ENCODE data around the gene RANBP10.
"Not testable (repeated sequence)": the region's sequence is repeated elsewhere in the genome, so short reads cannot be mapped to it uniquely, and the experiment has no call there.

RANBP10 gene

GRCh38 chr16:67708368-67708771 lies 98.0 kb downstream of the RANBP10 start:
- DNase-seq = no peak

- no peak for DNase-seq
These were observed 98.6 kb downstream of the RANBP10 start for GRCh38 chr16:67707790-67708189.

- DNase-seq = no peak
These were observed 99.2 kb downstream of the RANBP10 start for GRCh38 chr16:67707210-67707609.

GRCh38 chr16:67704110-67704509 lies 102.2 kb downstream of the RANBP10 start:
- no peak for DNase-seq

- DNase-seq = peak; percentile 2
These were observed 102.7 kb downstream of the RANBP10 start for GRCh38 chr16:67703626-67704025.

- no peak for DNase-seq
These were observed 104.2 kb downstream of the RANBP10 start for GRCh38 chr16:67702130-67702529.

GRCh38 chr16:67701420-67701819 lies 104.9 kb downstream of the RANBP10 start:
- DNase-seq = no peak

- DNase-seq = no peak
These were observed 107.1 kb downstream of the RANBP10 start for GRCh38 chr16:67699265-67699664.

GRCh38 chr16:67697422-67698185 lies 108.8 kb downstream of the RANBP10 start:
- no peak for DNase-seq

- no peak for DNase-seq
These were observed 111.7 kb downstream of the RANBP10 start for GRCh38 chr16:67694611-67695010.

- not testable (repeated sequence) for DNase-seq
These were observed 112.7 kb downstream of the RANBP10 start for GRCh38 chr16:67693517-67694285.

GRCh38 chr16:67685388-67686112 lies 120.8 kb downstream of the RANBP10 start:
- DNase-seq = no peak

- DNase-seq = no peak
These were observed 122.6 kb downstream of the RANBP10 start for GRCh38 chr16:67683767-67684166.

GRCh38 chr16:67679935-67680897 lies 126.1 kb downstream of the RANBP10 start:
- DNase-seq = no peak

GRCh38 chr16:67678354-67679023 lies 127.9 kb downstream of the RANBP10 start:
- DNase-seq = no peak

- DNase-seq = no peak
These were observed 128.6 kb downstream of the RANBP10 start for GRCh38 chr16:67677712-67678111.

GRCh38 chr16:67676939-67677338 lies 129.4 kb downstream of the RANBP10 start:
- no peak for DNase-seq

GRCh38 chr16:67676516-67676915 lies 129.8 kb downstream of the RANBP10 start:
- DNase-seq = no peak

- DNase-seq = no peak
These were observed 130.4 kb downstream of the RANBP10 start for GRCh38 chr16:67675999-67676398.

GRCh38 chr16:67675579-67675935 lies 130.8 kb downstream of the RANBP10 start:
- DNase-seq = no peak

- no peak for DNase-seq
These were observed 131.3 kb downstream of the RANBP10 start for GRCh38 chr16:67674851-67675578.
